Osteocyte (in vitro differentiated cells): ENCODE measurements around the gene LSM4. TPM values are rescaled to one million over a fixed set of nuclear protein-coding genes. Genes with fewer than 3 reads are reported as not detected.

ENCODE experiments used
- DNase-seq: peaks from one replicate; pipeline ENCODE4 v3.0.0; 2021; ENCODE audit warnings: mixed read lengths; ENCODE audit not compliant: unreplicated experiment; ENCODE audit errors: extremely low spot score
- H3K27ac Mint-ChIP-seq: one replicate; pipeline ENCODE4 v1.8.0; 2021; ENCODE audit warnings: mild to moderate bottlenecking, mixed read lengths; ENCODE audit not compliant: unreplicated experiment
- H3K27me3 Mint-ChIP-seq: one replicate; pipeline ENCODE4 v1.8.0; 2021; ENCODE audit warnings: mixed read lengths; ENCODE audit not compliant: unreplicated experiment
- H3K36me3 Mint-ChIP-seq: one replicate; pipeline ENCODE4 v1.8.0; 2021; ENCODE audit warnings: mixed read lengths; ENCODE audit not compliant: unreplicated experiment
- H3K4me1 Mint-ChIP-seq: one replicate; pipeline ENCODE4 v1.8.0; 2021; ENCODE audit warnings: mixed read lengths; ENCODE audit not compliant: unreplicated experiment
- H3K4me3 Mint-ChIP-seq: one replicate; pipeline ENCODE4 v1.8.0; 2021; ENCODE audit warnings: mild to moderate bottlenecking, moderate library complexity, mixed read lengths; ENCODE audit not compliant: unreplicated experiment
- H3K9me3 Mint-ChIP-seq: one replicate; pipeline ENCODE4 v1.8.0; 2021; ENCODE audit warnings: mixed read lengths; ENCODE audit not compliant: unreplicated experiment
- total RNA-seq: library from RNA; stranded (reverse); gene quantifications from 2 replicates; pipeline ENCODE4 v1.2.1, GENCODE V29; 2021
- TF ChIP-seq, protein P1 (sequence below): fragments of 200-600 bp; sonication (generic); IDR thresholded peaks from 2 replicates; pipeline ENCODE4 v1.5.0; 2021; ENCODE audit warnings: antibody characterized with exemption, mild to moderate bottlenecking, moderate library complexity

The LSM4 gene
- total RNA-seq, 1 donor from 2014 or later, result 92.1 TPM

DNA sequence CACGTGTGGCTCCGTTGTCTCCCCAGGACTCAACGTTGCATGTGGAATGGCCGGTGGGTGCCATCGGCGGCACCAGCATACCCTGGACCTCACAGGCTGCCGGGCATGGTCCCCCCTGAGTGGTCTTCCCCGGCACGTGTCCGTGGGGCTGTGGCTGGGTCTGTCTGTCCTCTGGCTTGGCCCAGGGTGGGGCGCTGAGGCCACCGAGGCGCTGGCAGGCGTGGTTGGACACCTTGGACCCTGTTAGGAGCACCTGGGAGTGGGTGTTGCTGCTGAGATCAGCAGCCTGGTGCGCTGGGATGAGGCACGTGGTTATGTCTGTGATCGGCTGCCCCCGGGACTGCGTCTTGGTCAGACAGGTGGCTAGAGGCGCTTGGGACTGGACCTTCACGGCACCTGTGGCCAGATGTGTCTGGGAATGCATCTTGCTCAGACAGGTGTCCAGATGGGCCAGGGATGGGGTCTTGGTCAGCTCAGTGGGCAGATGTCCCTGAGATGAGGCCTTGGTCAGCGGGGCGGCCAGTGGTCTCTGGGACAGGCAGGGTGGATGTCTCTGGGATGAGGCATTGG, 57.8 kb downstream of the LSM4 start:
- Mint-ChIP-seq H3K4me1 (no peaks in the 10 kb centered on the region), H3K36me3 (peaks cover 35% of the 10 kb centered on the region), H3K4me3 (no peak overlapping the region), H3K9me3 (no peaks in the 10 kb centered on the region), H3K27me3 (no peaks in the 10 kb centered on the region), H3K27ac (no peak overlapping the region)
- no peak for DNase-seq
- TF ChIP-seq, protein P1, sequence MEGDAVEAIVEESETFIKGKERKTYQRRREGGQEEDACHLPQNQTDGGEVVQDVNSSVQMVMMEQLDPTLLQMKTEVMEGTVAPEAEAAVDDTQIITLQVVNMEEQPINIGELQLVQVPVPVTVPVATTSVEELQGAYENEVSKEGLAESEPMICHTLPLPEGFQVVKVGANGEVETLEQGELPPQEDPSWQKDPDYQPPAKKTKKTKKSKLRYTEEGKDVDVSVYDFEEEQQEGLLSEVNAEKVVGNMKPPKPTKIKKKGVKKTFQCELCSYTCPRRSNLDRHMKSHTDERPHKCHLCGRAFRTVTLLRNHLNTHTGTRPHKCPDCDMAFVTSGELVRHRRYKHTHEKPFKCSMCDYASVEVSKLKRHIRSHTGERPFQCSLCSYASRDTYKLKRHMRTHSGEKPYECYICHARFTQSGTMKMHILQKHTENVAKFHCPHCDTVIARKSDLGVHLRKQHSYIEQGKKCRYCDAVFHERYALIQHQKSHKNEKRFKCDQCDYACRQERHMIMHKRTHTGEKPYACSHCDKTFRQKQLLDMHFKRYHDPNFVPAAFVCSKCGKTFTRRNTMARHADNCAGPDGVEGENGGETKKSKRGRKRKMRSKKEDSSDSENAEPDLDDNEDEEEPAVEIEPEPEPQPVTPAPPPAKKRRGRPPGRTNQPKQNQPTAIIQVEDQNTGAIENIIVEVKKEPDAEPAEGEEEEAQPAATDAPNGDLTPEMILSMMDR, result no peak

DNA sequence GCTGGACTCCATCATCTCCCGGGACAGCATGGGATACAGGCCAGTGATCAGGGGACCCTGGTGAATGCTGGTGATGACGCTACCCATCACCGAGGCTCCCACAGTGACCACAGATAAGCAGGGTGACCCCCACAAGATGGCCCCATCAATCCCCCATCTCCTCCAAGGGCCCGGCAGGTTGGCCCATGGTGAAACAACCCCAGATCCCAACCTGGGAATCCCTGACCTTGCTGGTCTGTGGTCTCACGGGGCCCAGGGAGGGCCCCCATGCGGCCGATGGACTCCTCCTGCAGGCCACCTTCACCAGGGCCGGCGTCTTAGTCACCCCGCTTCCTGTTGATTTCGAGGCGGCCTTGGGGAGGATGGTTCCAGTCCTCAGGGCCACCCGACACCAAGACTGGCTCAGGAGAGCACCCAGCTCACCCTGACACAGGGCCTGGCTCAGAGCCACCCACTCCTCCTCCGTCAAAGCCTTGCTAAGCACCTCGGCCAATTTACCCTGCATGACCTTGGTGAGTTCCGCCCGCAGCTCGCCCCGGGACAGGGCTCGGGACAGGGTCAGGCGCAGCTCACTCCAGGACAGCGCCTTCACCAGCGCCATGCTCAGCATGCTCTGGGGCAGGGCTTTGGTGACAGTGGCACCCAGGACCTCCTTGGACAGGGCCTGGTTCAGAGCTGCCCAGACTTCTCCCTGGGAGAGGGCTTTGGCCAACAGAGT, 58.6 kb downstream of the LSM4 start:
- no peak for DNase-seq
- TF ChIP-seq, protein P1, result no peak
- Mint-ChIP-seq H3K27me3 (no peaks in the 10 kb centered on the region), H3K9me3 (no peaks in the 10 kb centered on the region), H3K27ac (no peak overlapping the region), H3K4me3 (no peak overlapping the region), H3K4me1 (no peaks in the 10 kb centered on the region), H3K36me3 (peaks cover 35% of the 10 kb centered on the region)

DNA sequence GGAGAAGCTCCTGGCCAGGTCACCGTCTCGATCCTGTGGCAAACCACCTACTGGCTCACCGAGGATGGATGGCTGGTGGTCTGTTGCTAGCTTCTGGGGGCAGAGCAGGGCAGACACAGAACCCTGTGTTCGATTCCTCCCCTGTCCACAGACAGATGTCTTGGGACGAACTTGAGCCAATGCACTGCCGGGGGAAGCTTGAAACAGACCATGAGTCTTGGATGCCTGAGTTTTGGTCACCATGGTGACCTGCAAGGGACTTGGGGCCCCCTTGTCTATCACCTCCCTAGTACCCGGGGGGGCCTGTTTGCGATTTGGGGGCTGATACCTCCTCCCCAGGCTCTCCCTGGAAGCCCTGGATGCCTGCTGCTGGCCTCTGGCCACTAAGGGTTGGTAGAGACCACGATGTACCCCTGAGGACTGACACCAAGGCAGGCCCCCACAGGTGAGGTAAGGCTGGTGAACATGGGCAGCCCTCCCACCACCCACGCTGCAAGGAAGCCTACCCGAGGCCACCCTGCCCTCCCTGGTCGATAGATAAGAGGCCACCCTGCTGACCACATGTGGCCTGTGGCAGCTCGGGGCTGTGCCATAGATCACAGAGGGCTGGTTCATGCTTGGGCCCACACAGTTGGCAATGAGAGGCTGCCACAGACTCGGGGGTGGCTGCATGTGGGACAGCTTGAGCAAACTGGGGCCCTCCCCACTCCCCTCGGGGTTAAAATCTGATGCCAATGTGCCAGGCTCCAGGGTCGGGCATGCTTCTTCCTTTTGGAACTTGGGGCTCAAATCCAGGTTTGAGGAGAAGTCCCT, 59.3 kb downstream of the LSM4 start:
- H3K36me3 Mint-ChIP-seq, result peaks cover 33% of the 10 kb centered on the region
- TF ChIP-seq, protein P1, result no peak
- no peaks in the 10 kb centered on the region for H3K27me3 Mint-ChIP-seq
- H3K4me1 Mint-ChIP-seq, result no peaks in the 10 kb centered on the region
- H3K27ac Mint-ChIP-seq, result no peak overlapping the region
- H3K9me3 Mint-ChIP-seq, result no peaks in the 10 kb centered on the region
- H3K4me3 Mint-ChIP-seq, result no peak overlapping the region
- DNase-seq, result no peak

DNA sequence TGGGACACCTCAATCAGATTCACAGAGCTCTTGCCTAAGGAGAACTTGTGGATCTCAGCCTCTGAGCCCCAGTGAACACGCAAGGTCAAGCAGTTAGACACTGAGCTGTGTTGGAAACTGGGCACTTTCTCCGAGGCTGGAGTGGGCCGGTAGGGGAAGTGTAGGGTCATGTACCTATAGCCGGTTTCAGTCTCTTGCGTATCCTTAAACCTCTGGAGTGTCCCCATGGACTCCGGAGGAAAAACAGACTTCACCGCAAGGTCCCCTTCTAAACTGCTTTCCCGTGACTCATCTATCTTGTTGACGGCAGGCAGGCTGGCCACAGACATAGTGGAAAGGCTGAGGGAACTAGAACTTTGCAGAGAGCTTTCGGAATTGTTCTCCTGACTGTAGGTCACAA, 60.0 kb downstream of the LSM4 start:
- no peak overlapping the region for H3K4me3 Mint-ChIP-seq
- H3K4me1 Mint-ChIP-seq, result no peaks in the 10 kb centered on the region
- no peaks in the 10 kb centered on the region for H3K9me3 Mint-ChIP-seq
- no peaks in the 10 kb centered on the region for H3K27me3 Mint-ChIP-seq
- peaks cover 28% of the 10 kb centered on the region for H3K36me3 Mint-ChIP-seq
- TF ChIP-seq, protein P1, result no peak
- DNase-seq, result no peak
- no peak overlapping the region for H3K27ac Mint-ChIP-seq

DNA sequence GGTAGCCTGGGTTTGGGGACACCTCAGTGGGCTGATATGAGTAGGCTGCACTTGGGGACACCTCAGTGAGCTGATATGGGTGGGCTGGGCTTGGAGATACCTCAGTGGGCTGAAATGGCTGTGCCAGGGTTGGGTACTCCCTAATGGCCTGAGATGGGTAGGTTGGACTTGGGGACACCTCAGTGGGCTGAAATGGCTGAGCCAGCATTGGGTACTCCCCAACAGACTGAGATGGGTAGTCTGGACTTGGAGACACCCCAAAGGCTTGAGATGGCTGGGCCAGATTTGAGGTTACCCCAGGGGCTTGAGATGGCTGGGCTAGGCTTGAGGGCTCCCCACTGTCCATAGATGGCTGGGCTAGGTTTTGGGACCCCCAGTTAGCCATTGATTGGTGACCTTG, 60.7 kb downstream of the LSM4 start:
- Mint-ChIP-seq H3K4me1 (no peaks in the 10 kb centered on the region), H3K36me3 (peaks cover 22% of the 10 kb centered on the region), H3K27ac (no peak overlapping the region), H3K9me3 (no peaks in the 10 kb centered on the region), H3K4me3 (no peak overlapping the region), H3K27me3 (no peaks in the 10 kb centered on the region)
- no peak for DNase-seq
- TF ChIP-seq, protein P1, result no peak
